Activated CD4-positive, CD25-positive, alpha-beta regulatory T cell (primary cell): ENCODE measurements around the gene ISLR.

ENCODE experiments used
- DNase-seq, 4 experiments: peaks; one replicate each; lab custom pipeline; 2025; lab: John Stamatoyannopoulos, UW

ISLR gene

GRCh38 chr15:74172701-74173379 is 670 bp upstream of the ISLR start:
- DNase-seq, result no peak

GRCh38 chr15:74174219-74174957 is 878 bp downstream of the ISLR start:
- DNase-seq, result no peak

- DNase-seq, result no peak
Observed at GRCh38 chr15:74174958-74175253, 1.4 kb downstream of the ISLR start.

GRCh38 chr15:74175271-74176191 is 2.0 kb downstream of the ISLR start:
- DNase-seq, result no peak

GRCh38 chr15:74176262-74177214 is 3.0 kb downstream of the ISLR start:
- DNase-seq, result no peak

GRCh38 chr15:74178326-74179100 is 5.0 kb downstream of the ISLR start:
- DNase-seq, result no peak

- DNase-seq, result no peak
Observed at GRCh38 chr15:74179101-74179841, 5.8 kb downstream of the ISLR start.

GRCh38 chr15:74179983-74180880 is 6.7 kb downstream of the ISLR start:
- DNase-seq, result no peak

GRCh38 chr15:74180881-74181602 is 7.5 kb downstream of the ISLR start:
- DNase-seq, result no peak

- no peak for DNase-seq
Observed at GRCh38 chr15:74182131-74182530, 8.6 kb downstream of the ISLR start.

GRCh38 chr15:74184582-74185091 is 11.1 kb downstream of the ISLR start:
- no peak for DNase-seq

GRCh38 chr15:74185710-74186348 is 12.3 kb downstream of the ISLR start:
- DNase-seq, result no peak

GRCh38 chr15:74188216-74188615 is 14.7 kb downstream of the ISLR start:
- DNase-seq, result no peak

- DNase-seq, result no peak
Observed at GRCh38 chr15:74191798-74192197, 18.3 kb downstream of the ISLR start.

- no peak for DNase-seq
Observed at GRCh38 chr15:74192751-74193150, 19.2 kb downstream of the ISLR start.

GRCh38 chr15:74193299-74193718 is 19.8 kb downstream of the ISLR start:
- DNase-seq, result no peak

- no peak for DNase-seq
Observed at GRCh38 chr15:74193905-74194304, 20.4 kb downstream of the ISLR start.
